ENCODE measurements around the gene ZNF232.
"Not testable (repeated sequence)": the region's sequence is repeated elsewhere in the genome, so short reads cannot be mapped to it uniquely, and the experiment has no call there.

- TF ChIP-seq CTCF (IDR thresholded peaks at IDR 0.05); ZFX (IDR thresholded peaks at IDR 0.05; ENCODE audit: borderline replicate concordance): not testable (repeated sequence)
Measured at GRCh38 chr17:5133961-5134360, 22.3 kb upstream of the ZNF232 start.

All from 22Rv1 (cell line).